ENCODE data around the gene COLEC12. TPM values are rescaled to one million over a fixed set of nuclear protein-coding genes. Genes with fewer than 3 reads are reported as not detected.

COLEC12 gene
- total RNA-seq, 6 experiments from 2014 or later, result 0.05 to 0.21 (median 0.15) TPM; not detected in 1

- TF ChIP-seq, protein P1, sequence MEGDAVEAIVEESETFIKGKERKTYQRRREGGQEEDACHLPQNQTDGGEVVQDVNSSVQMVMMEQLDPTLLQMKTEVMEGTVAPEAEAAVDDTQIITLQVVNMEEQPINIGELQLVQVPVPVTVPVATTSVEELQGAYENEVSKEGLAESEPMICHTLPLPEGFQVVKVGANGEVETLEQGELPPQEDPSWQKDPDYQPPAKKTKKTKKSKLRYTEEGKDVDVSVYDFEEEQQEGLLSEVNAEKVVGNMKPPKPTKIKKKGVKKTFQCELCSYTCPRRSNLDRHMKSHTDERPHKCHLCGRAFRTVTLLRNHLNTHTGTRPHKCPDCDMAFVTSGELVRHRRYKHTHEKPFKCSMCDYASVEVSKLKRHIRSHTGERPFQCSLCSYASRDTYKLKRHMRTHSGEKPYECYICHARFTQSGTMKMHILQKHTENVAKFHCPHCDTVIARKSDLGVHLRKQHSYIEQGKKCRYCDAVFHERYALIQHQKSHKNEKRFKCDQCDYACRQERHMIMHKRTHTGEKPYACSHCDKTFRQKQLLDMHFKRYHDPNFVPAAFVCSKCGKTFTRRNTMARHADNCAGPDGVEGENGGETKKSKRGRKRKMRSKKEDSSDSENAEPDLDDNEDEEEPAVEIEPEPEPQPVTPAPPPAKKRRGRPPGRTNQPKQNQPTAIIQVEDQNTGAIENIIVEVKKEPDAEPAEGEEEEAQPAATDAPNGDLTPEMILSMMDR (IDR thresholded peaks at IDR 0.05), result no peak
- Mint-ChIP-seq H3K27me3 (ENCODE audit: insufficient read depth) (no peaks in the 10 kb centered on the region; the same call in none of the 2 replicates), H3K4me1 (ENCODE audit: low read depth) (peaks cover 5% of the 10 kb centered on the region), H3K9me3 (no peaks in the 10 kb centered on the region; the same call in 1 of the 2 replicates), H3K27ac (no peak overlapping the region), H3K4me3 (no peak overlapping the region), H3K36me3 (ENCODE audit: low read depth) (no peaks in the 10 kb centered on the region; the same call in 1 of the 2 replicates)
- no peak for DNase-seq
These were observed 227.0 kb downstream of the COLEC12 start for GRCh38 chr18:273525-273924.

DNA sequence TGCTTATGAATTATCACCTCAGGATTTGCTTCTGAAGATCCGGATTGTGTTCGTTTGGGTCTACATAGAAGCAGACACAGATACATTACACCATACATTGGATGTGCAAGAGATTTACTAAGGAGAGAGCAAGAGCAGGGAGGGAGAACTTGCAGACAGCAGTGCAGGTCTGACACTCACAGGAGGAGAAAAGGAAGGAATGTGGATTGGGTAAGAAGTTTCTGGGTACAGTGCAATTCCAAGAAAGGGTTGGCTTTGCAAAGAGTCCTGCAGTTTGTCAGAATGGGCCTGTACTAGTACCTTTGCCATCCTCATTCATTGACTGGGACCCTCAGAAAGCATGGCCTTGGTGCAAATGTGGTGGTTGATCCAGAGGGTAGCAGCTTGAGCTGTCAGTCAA lies 227.9 kb downstream of the COLEC12 start:
- H3K36me3 Mint-ChIP-seq (ENCODE audit: low read depth), result no peaks in the 10 kb centered on the region; the same call in 1 of the 2 replicates
- H3K4me1 Mint-ChIP-seq (ENCODE audit: low read depth), result peaks cover 7% of the 10 kb centered on the region
- H3K9me3 Mint-ChIP-seq, result no peaks in the 10 kb centered on the region
- no peak overlapping the region for H3K4me3 Mint-ChIP-seq
- H3K27ac Mint-ChIP-seq, result no peak overlapping the region
- no peak for DNase-seq
- TF ChIP-seq, protein P1 (IDR thresholded peaks at IDR 0.05), result no peak
- peaks cover 2% of the 10 kb centered on the region for H3K27me3 Mint-ChIP-seq (ENCODE audit: insufficient read depth)

GRCh38 chr18:269480-270095 lies 230.9 kb downstream of the COLEC12 start:
- Mint-ChIP-seq H3K9me3 (no peaks in the 10 kb centered on the region), H3K27me3 (ENCODE audit: insufficient read depth) (peaks cover 2% of the 10 kb centered on the region), H3K4me3 (peak overlapping the region; percentile 27), H3K36me3 (ENCODE audit: low read depth) (no peaks in the 10 kb centered on the region), H3K27ac (peak overlapping the region; percentile 100; the same call in 1 of the 2 replicates), H3K4me1 (ENCODE audit: low read depth) (peaks cover 19% of the 10 kb centered on the region)
- DNase-seq, result no peak
- TF ChIP-seq, protein P1 (IDR thresholded peaks at IDR 0.05), result no peak

GRCh38 chr18:267688-268552 lies 232.6 kb downstream of the COLEC12 start, which contains the start of gene THOC1:
Gene THOC1, minus strand, starts transcription at chr18:268047. Its CDS starts 28 bp downstream, at chr18:268019.
- Mint-ChIP-seq H3K27ac (peak within 1 kb of the TSS; percentile 100), H3K4me1 (ENCODE audit: low read depth) (peaks cover 19% of the 10 kb centered on the region), H3K4me3 (peak within 1 kb of the TSS; percentile 99), H3K27me3 (ENCODE audit: insufficient read depth) (peaks cover 2% of the 10 kb centered on the region), H3K36me3 (ENCODE audit: low read depth) (peaks cover 10% of the 10 kb centered on the region), H3K9me3 (no peaks in the 10 kb centered on the region)
- DNase-seq, result peak; percentile 88
- TF ChIP-seq, protein P1 (IDR thresholded peaks at IDR 0.05), result no peak

- Mint-ChIP-seq H3K27me3 (ENCODE audit: insufficient read depth) (peaks cover 2% of the 10 kb centered on the region), H3K4me3 (peak overlapping the region; percentile 99), H3K4me1 (ENCODE audit: low read depth) (peaks cover 19% of the 10 kb centered on the region), H3K27ac (peak overlapping the region; percentile 100), H3K36me3 (ENCODE audit: low read depth) (peaks cover 10% of the 10 kb centered on the region), H3K9me3 (no peaks in the 10 kb centered on the region)
- TF ChIP-seq, protein P1 (IDR thresholded peaks at IDR 0.05), result no peak
- DNase-seq, result no peak
These were observed 233.2 kb downstream of the COLEC12 start for GRCh38 chr18:267380-267687.

Other genes with a start within 250 kb of the COLEC12 start
- gene THOC1, start 232.7 kb downstream of the COLEC12 start, total RNA-seq (2021; fragmentation: NEBNext Ultra II Directional; extraction: Animal tissue kit (Norgen Biotek cat#: 25700)), result 10 to 100 TPM; 12.9 to 18.5 (median 16.4) TPM
- not detected for gene CETN1, start 79.7 kb upstream of the COLEC12 start, total RNA-seq (2021; fragmentation: NEBNext Ultra II Directional; extraction: Animal tissue kit (Norgen Biotek cat#: 25700))
- not detected for gene CLUL1, start 96.3 kb upstream of the COLEC12 start, total RNA-seq (2021; fragmentation: NEBNext Ultra II Directional; extraction: Animal tissue kit (Norgen Biotek cat#: 25700))
- gene TYMS, start 157.0 kb upstream of the COLEC12 start, total RNA-seq (2021; fragmentation: NEBNext Ultra II Directional; extraction: Animal tissue kit (Norgen Biotek cat#: 25700)), result 100 to 1,000 TPM in 5 of 6 experiments, 10 to 100 TPM in 1; 88.6 to 179 (median 153) TPM
- 10 to 100 TPM in 4 of 6 experiments, 1 to 10 TPM in 2; 8.3 to 15.7 (median 12.4) TPM for gene ENOSF1, start 211.9 kb upstream of the COLEC12 start, total RNA-seq (2021; fragmentation: NEBNext Ultra II Directional; extraction: Animal tissue kit (Norgen Biotek cat#: 25700))